Activated B cell treated with CpG ODN at 0.5 μM for 24 hours (primary cell): Measurements from ENCODE around the gene ROR2. TPM values are rescaled to one million over a fixed set of nuclear protein-coding genes. Genes with fewer than 3 reads are reported as not detected.

Source experiments
- ATAC-seq: fragments of 200-7000 bp; cut with Tn5 transposase; one replicate; pipeline ENCODE4 v1.10.0; 2021; ENCODE audit warnings: low read depth, mild to moderate bottlenecking, moderate library complexity
- CTCF ChIA-PET: fragments of 350-600 bp; sonication (Branson Sonifier 250); formaldehyde crosslinking; loops from one replicate; lab custom pipeline; 2021; ENCODE audit warnings: antibody characterized with exemption; lab: Charles Lee
- POLR2A ChIA-PET: fragments of 350-600 bp; sonication (Branson Sonifier 250); formaldehyde crosslinking; loops from one replicate; lab custom pipeline; 2021; ENCODE audit warnings: antibody characterized with exemption; lab: Charles Lee
- DNase-seq: peaks from one replicate; pipeline ENCODE4 v3.0.0; 2022
- H3K27ac Mint-ChIP-seq: one replicate; pipeline ENCODE4 v1.8.0; 2020; ENCODE audit warnings: mixed read lengths
- H3K27me3 Mint-ChIP-seq: one replicate; pipeline ENCODE4 v1.8.0; 2021; ENCODE audit warnings: mixed read lengths
- H3K36me3 Mint-ChIP-seq: one replicate; pipeline ENCODE4 v1.8.0; 2021; ENCODE audit warnings: low read depth, mixed read lengths
- H3K4me1 Mint-ChIP-seq: one replicate; pipeline ENCODE4 v1.8.0; 2021; ENCODE audit warnings: mixed read lengths
- H3K4me3 Mint-ChIP-seq: one replicate; pipeline ENCODE4 v1.8.0; 2020; ENCODE audit warnings: mild to moderate bottlenecking, mixed read lengths
- H3K9me3 Mint-ChIP-seq: one replicate; pipeline ENCODE4 v1.8.0; 2020; ENCODE audit warnings: mixed read lengths
- CTCF ChIP-seq: fragments of 200-600 bp; IDR thresholded peaks from one replicate; pipeline ENCODE4 v1.8.0; 2022; ENCODE audit warnings: antibody characterized with exemption, mild to moderate bottlenecking
- intact Hi-C: fragments of 100-400 bp; cut with micrococcal nuclease; formaldehyde crosslinking; loops from one replicate; pipeline ENCODE4 v1.15.1; 2024
- total RNA-seq: library from RNA; stranded (reverse); gene quantifications from 2 replicates; pipeline ENCODE4 v1.2.3, GENCODE V29; 2022

The ROR2 gene
- total RNA-seq, 1 donor from 2014 or later = not detected

GRCh38 chr9:91815896-91816295 lies 134.1 kb downstream of the ROR2 start:
- ATAC-seq = no peak
- Mint-ChIP-seq H3K27ac (no peak overlapping the region), H3K27me3 (no peaks in the 10 kb centered on the region)

GRCh38 chr9:91814753-91815152 lies 135.3 kb downstream of the ROR2 start:
- POLR2A ChIA-PET = no interaction called here
- intact Hi-C loops = no loop called here
- Mint-ChIP-seq H3K27me3 (no peaks in the 10 kb centered on the region), H3K9me3 (no peaks in the 10 kb centered on the region), H3K4me1 (no peaks in the 10 kb centered on the region), H3K36me3 (no peaks in the 10 kb centered on the region), H3K27ac (no peak overlapping the region), H3K4me3 (no peak overlapping the region)
- TF ChIP-seq CTCF = no peak
- DNase-seq (no peak), ATAC-seq (no peak)
- CTCF ChIA-PET = no interaction called here

More at GRCh38 chr9:91815896-91816295, 134.1 kb downstream of the ROR2 start:
- H3K36me3 Mint-ChIP-seq = no peaks in the 10 kb centered on the region
- no peaks in the 10 kb centered on the region for H3K4me1 Mint-ChIP-seq
- CTCF ChIA-PET = no interaction called here
- intact Hi-C loops = no loop called here
- TF ChIP-seq CTCF = no peak
- no peak overlapping the region for H3K4me3 Mint-ChIP-seq
- POLR2A ChIA-PET = no interaction called here
- no peak for DNase-seq
- H3K9me3 Mint-ChIP-seq = no peaks in the 10 kb centered on the region

- no peak for ATAC-seq
- no peaks in the 10 kb centered on the region for H3K4me1 Mint-ChIP-seq
- no peak overlapping the region for H3K4me3 Mint-ChIP-seq
- no peaks in the 10 kb centered on the region for H3K36me3 Mint-ChIP-seq
- no peaks in the 10 kb centered on the region for H3K9me3 Mint-ChIP-seq
- ChIA-PET POLR2A (no interaction called here), CTCF (no interaction called here)
- no peak for DNase-seq
- TF ChIP-seq CTCF = no peak
- intact Hi-C loops = no loop called here
- H3K27ac Mint-ChIP-seq = no peak overlapping the region
- no peaks in the 10 kb centered on the region for H3K27me3 Mint-ChIP-seq
These were observed 135.8 kb downstream of the ROR2 start for GRCh38 chr9:91814201-91814600.

DNA sequence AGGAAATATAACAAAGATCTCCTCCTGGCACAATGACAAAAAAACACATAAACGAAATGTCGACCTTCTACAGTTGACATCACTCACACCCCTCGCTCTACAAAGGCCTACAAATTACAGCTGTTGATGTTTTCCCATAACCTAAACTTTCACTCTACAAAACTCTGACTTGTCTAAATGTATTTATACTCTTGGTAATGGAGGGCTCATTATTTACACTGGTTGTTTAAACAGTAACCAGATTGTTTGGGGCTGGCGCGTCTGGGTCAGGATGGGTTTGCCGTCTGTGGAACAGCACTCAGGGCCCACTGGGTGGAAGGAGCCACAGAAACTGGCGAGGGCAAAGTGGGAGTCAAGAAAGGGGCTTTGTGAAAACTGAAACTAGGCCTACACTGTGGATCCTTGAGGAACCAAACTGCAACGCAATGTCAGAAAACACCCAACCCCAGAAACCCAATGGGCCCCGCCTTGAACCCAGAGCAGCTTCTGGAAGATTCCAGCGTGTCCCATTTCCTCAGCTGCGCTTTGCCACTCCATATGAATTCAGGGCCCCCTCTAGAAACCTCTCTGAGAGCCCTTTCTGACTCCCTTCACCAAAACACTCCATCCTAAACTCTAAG lies 136.7 kb downstream of the ROR2 start:
- no peak overlapping the region for H3K4me3 Mint-ChIP-seq
- intact Hi-C loops = no loop called here
- no peaks in the 10 kb centered on the region for H3K36me3 Mint-ChIP-seq
- no peaks in the 10 kb centered on the region for H3K27me3 Mint-ChIP-seq
- DNase-seq = no peak
- H3K9me3 Mint-ChIP-seq = no peaks in the 10 kb centered on the region
- H3K27ac Mint-ChIP-seq = no peak overlapping the region
- POLR2A ChIA-PET = no interaction called here
- no peak for TF ChIP-seq CTCF
- CTCF ChIA-PET = no interaction called here
- ATAC-seq = no peak
- no peaks in the 10 kb centered on the region for H3K4me1 Mint-ChIP-seq

DNA sequence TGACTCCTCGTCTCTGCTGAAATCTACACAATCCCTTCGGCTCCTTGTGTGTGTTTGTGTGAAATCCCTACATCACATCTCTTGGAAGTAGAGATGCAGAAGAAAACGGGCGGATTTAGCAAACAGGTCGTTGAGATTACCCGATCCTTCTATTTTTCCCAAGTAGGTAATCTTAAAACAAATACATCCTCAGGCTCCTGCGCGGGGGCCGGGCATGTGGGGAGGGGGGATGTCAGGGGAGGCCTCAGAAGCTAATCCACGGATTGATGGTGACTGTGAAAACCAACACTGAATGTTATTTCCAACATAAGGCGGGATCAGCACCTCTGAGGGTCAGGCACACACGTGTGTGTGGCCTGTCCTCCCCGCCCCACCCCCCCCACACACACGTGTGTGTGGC lies 137.8 kb downstream of the ROR2 start:
- H3K27ac Mint-ChIP-seq = no peak overlapping the region
- no peaks in the 10 kb centered on the region for H3K9me3 Mint-ChIP-seq
- TF ChIP-seq CTCF = no peak
- CTCF ChIA-PET = no interaction called here
- no peaks in the 10 kb centered on the region for H3K27me3 Mint-ChIP-seq
- intact Hi-C loops = no loop called here
- no peaks in the 10 kb centered on the region for H3K36me3 Mint-ChIP-seq
- POLR2A ChIA-PET = no interaction called here
- DNase-seq = no peak
- H3K4me1 Mint-ChIP-seq = no peaks in the 10 kb centered on the region
- no peak for ATAC-seq
- H3K4me3 Mint-ChIP-seq = no peak overlapping the region
